ENCODE measurements around the gene C1QA.

DNA sequence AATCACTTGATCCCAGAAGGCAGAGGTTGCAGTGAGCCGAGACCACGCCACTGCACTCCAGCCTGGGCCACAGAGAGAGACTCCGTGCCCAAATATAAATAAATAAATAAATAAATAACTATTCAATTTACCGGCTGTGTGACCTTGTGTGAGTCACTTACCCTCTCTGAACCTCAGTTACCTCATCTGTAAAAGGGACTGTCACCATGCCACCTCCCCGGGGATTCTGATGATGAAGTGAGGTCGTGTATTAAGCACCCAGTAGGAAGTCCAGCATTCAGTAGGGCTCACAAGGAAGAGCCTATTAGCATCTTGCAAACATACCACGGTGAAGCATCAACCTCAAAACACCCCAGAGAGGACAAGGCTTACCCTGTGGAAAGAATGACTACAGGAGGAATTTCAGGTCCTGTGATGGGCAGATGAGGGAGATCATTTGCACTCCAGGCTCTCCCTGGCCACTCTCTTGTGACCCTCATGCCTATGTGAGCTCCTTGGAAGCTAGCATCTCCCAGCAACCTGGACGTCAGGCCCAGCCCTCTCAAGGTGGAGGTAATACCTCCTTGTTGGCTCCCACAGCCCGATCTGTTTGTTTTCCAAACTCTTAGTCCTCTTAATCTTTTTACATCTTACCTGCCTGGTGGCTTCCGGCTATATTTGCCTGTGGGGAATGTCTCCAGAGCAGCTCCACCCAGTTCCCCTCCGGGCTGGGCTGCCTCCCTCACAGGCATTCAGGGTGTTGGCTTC, 7.6 kb upstream of the C1QA start:
- TF ChIP-seq YY1 (IDR thresholded peaks at IDR 0.05; ENCODE audit: insufficient read depth, insufficient read length) (no peak), SUZ12 (IDR thresholded peaks at IDR 0.05; ENCODE audit: extremely low read depth, insufficient read depth, insufficient read length) (no peak), ZNF274 (IDR thresholded peaks at IDR 0.05; ENCODE audit: low read depth, low read length) (no peak)

Measured in NT2/D1 (cell line).